Spleen (tissue), 7 donors: ENCODE data around the gene ZNF575.

ENCODE experiments used
- CTCF ChIP-seq, 11 experiments: fragments of 200-600 bp in 7 of 11; fragments of 450-650 bp in 4 of 11; sonication (generic) in 4 of 11; IDR thresholded peaks in 8 of 11; conservative IDR thresholded peaks in 3 of 11; 1 replicate in 7 of 11; 2 replicates in 4 of 11; pipeline versions ENCODE4 v1.4.0 to v1.8.0; 2016 to 2021; ENCODE audit warnings: antibody characterized with exemption in 11 of 11, inconsistent platforms in 4 of 11, mild to moderate bottlenecking in 1 of 11
- POLR2A ChIP-seq, 3 donors: fragments of 450-650 bp; IDR thresholded peaks; one replicate each; pipeline ENCODE4 v1.5.1; 2017; ENCODE audit warnings: antibody characterized with exemption in 3 of 3, mild to moderate bottlenecking in 1 of 3
- donor health status: DM: no; HTN: no; CAD: no; lungs with moderate emphysema.
- donor health status: DM: no; HTN: no; CAD: no.
- donor health status: DM: no; HTN: no; CAD: no.

GRCh38 chr19:43534305-43534815 lies 1.4 kb downstream of the ZNF575 start:
- TF ChIP-seq CTCF (IDR thresholded peaks at IDR 0.05 in 8 of 11, conservative IDR thresholded peaks at IDR 0.05 in 3 of 11) (no peak), POLR2A (IDR thresholded peaks at IDR 0.05) (no peak)
